Mucosa of descending colon (tissue), 3 donors: ENCODE measurements around the gene DUSP19. TPM values are rescaled to one million over a fixed set of nuclear protein-coding genes. Genes with fewer than 3 reads are reported as not detected.

Source experiments
- ATAC-seq: fragments of 200-7000 bp; cut with Tn5 transposase; one replicate; pipeline ENCODE4 v1.9.1; 2020; ENCODE audit warnings: mild to moderate bottlenecking, moderate library complexity
- DNase-seq, 3 donors: peaks; one replicate each; pipeline ENCODE4 v3.0.0-alpha.2; 2020
- H3K36me3 ChIP-seq: fragments of 200-600 bp; one replicate; pipeline ENCODE4 v1.8.0; 2021; ENCODE audit warnings: low read depth, mild to moderate bottlenecking
- H3K4me1 ChIP-seq: fragments of 200-600 bp; one replicate; pipeline ENCODE4 v1.8.0; 2021; ENCODE audit warnings: low read depth, mild to moderate bottlenecking
- H3K4me3 ChIP-seq: fragments of 200-600 bp; one replicate; pipeline ENCODE4 v1.8.0; 2021; ENCODE audit warnings: mild to moderate bottlenecking
- H3K9me3 ChIP-seq: fragments of 200-600 bp; one replicate; pipeline ENCODE4 v1.8.0; 2021; ENCODE audit warnings: mild to moderate bottlenecking
- intact Hi-C, 2 donors: fragments of 100-400 bp; cut with DNase I in 1 of 2; cut with micrococcal nuclease in 1 of 2; formaldehyde crosslinking; loops; one replicate each; pipeline versions ENCODE4 v1.11.0 to v1.11.1; 2022; cut with DNase I, micrococcal nuclease
- total RNA-seq, 3 donors: library from RNA; stranded (reverse); fragmentation: NEBNext Ultra II Directional in 2 of 3; extraction: Animal tissue kit (Norgen Biotek cat#: 25700) in 2 of 3; gene quantifications; one replicate each; pipeline versions ENCODE4 v1.2.1 to v1.2.4, GENCODE V29; 2021 to 2023
- TF ChIP-seq, protein P1 (sequence below): fragments of 200-600 bp; IDR thresholded peaks from one replicate; pipeline ENCODE4 v1.8.0; 2022; ENCODE audit warnings: antibody characterized with exemption, mild to moderate bottlenecking
- donor health status: DM: no; HTN: no; CAD: no; lungs with moderate emphysema.
- donor health status: DM: no; HTN: no; CAD: no.
- donor health status: DM: no; HTN: yes; CAD: no.

DUSP19 gene
- total RNA-seq, 3 donors from 2014 or later: 1.5 to 9.3 (median 2.8) TPM

DNA sequence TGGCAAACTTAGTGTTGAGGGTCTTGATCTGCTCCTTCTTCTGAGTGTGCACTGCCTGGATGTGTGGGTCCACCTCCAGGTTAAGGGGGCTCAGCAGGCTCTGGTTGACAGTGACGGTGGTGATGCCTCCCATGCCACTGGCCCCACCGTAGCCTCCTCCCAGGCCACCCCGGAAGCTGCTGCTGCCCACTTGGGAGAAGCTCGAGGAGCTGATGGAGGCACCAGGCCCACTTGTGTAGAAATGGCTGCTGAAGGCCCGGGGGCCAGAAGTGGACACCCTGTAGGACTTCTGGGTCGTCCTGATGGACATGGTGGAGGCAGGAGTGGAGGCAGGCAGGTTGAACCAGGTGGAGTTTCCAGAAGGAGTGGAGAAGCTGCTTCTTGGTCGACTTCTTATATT lies 6.4 kb upstream of the DUSP19 start:
- Histone ChIP-seq H3K4me3 (no peak overlapping the region), H3K9me3 (no peaks in the 10 kb centered on the region), H3K36me3 (no peaks in the 10 kb centered on the region), H3K4me1 (no peaks in the 10 kb centered on the region)
- TF ChIP-seq, protein P1, sequence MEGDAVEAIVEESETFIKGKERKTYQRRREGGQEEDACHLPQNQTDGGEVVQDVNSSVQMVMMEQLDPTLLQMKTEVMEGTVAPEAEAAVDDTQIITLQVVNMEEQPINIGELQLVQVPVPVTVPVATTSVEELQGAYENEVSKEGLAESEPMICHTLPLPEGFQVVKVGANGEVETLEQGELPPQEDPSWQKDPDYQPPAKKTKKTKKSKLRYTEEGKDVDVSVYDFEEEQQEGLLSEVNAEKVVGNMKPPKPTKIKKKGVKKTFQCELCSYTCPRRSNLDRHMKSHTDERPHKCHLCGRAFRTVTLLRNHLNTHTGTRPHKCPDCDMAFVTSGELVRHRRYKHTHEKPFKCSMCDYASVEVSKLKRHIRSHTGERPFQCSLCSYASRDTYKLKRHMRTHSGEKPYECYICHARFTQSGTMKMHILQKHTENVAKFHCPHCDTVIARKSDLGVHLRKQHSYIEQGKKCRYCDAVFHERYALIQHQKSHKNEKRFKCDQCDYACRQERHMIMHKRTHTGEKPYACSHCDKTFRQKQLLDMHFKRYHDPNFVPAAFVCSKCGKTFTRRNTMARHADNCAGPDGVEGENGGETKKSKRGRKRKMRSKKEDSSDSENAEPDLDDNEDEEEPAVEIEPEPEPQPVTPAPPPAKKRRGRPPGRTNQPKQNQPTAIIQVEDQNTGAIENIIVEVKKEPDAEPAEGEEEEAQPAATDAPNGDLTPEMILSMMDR: no peak
- intact Hi-C loops: no loop called here
- DNase-seq (no peak), ATAC-seq (no peak)

DNA sequence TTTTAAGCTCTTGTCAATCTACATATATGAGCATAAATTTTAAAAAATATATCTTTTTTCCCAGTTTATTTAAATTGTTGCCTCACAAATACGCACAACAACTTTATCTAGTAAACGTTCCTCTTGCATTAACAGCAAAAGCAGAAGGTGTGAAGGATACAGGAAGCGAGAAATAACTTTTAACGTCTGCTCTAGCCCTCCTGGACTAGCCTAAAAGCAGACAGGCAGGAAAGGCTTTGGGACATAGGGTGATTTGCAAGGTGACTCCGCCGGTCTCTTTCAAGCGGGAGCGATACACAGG lies 434 bp upstream of the DUSP19 start:
- Histone ChIP-seq H3K4me3 (peak overlapping the region; percentile 27), H3K36me3 (no peaks in the 10 kb centered on the region), H3K4me1 (peaks cover 8% of the 10 kb centered on the region), H3K9me3 (no peaks in the 10 kb centered on the region)
- DNase-seq (peak in 2 of 3 donors; percentile 54 to 55), ATAC-seq (peak; percentile 73)
- TF ChIP-seq, protein P1: no peak
- intact Hi-C loops: no loop called here

DNA sequence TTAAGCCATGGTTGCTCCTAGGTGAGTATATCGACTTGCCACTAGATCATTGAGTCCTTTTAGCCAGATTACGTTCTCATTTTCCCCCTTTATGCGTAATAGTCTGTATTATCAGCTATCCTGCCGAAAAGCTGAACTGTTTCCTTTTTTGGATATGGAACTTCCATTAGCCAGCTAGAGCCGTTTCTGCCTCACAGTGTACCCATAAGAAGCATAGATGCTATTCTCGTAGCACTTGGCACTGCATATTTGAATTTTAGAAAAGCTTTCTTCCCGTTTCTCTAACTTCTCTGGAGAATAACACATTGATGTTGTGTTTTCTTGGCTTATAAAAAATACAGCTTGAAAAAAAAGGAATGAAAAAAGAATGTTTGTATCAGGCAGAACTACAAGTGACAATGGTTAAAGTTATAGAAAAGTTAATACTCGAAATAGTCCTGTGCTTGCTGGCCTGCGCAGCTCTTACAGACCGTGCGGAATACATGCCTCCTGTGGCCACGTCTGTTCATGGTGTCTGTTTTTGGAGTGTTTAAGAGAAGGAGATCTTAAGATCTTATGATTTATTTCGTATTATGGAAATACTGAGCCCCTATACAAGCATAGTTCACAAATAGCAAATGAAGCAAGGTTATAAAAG lies 710 bp downstream of the DUSP19 start:
- peak; percentile 35 for ATAC-seq
- Histone ChIP-seq H3K4me1 (peaks cover 8% of the 10 kb centered on the region), H3K4me3 (peak overlapping the region; percentile 27), H3K9me3 (no peaks in the 10 kb centered on the region), H3K36me3 (no peaks in the 10 kb centered on the region)
- intact Hi-C loops: no loop called here
- TF ChIP-seq, protein P1: no peak
- peak in 1 of 3 donors; percentile 27 for DNase-seq

DNA sequence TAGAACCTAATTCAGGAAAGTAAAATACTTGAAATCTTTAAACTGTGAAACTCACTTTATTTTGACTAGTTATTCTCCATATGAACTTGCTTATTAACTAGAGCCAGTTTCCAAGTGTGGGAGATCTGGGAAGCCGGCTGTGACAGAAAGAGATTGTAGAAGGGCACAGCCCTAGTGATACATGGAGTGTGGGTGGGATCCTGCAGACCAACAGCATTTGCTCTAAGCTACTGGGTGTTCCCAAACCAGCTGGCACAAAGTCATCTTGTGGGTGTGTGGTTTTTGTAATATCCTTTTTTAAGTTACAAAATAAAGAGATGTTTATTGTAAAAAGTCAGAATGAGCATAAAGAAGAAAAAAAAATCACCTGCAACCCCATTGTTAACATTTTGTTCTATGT lies 3.4 kb downstream of the DUSP19 start:
- ATAC-seq (no peak), DNase-seq (no peak)
- no peaks in the 10 kb centered on the region for H3K9me3 ChIP-seq
- H3K36me3 ChIP-seq: no peaks in the 10 kb centered on the region
- no peak overlapping the region for H3K4me3 ChIP-seq
- intact Hi-C loops: no loop called here
- TF ChIP-seq, protein P1: no peak
- peaks cover 8% of the 10 kb centered on the region for H3K4me1 ChIP-seq

DNA sequence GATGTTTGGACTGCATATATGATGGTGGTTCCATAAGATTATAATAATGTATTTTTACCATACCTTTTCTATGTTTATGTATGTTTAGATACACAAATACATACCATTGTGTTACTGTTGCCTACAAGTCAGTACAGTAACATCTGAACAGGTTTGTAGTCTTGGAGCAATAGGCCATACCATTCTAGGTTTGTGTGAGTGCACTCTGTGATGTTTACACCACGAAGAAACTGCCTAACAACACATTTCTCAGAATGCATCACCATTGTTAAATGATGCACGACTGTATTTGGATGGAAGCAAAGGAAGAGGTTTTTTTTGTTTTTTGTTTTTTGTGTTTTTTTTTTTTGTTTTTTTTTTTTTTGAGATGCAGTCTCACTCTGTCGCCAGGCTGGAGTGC lies 9.5 kb downstream of the DUSP19 start:
- H3K4me1 ChIP-seq: no peaks in the 10 kb centered on the region
- DNase-seq: no peak
- no peaks in the 10 kb centered on the region for H3K36me3 ChIP-seq
- H3K4me3 ChIP-seq: no peak overlapping the region
- no peak for ATAC-seq
- H3K9me3 ChIP-seq: no peaks in the 10 kb centered on the region
- TF ChIP-seq, protein P1: no peak
- intact Hi-C loops: no loop called here
